B cell (primary cell): Measurements from ENCODE around the gene CLEC6A. TPM values are rescaled to one million over a fixed set of nuclear protein-coding genes. Genes with fewer than 3 reads are reported as not detected.
"Not testable (repeated sequence)": the region's sequence is repeated elsewhere in the genome, so short reads cannot be mapped to it uniquely, and the experiment has no call there.

ENCODE experiments used
- ATAC-seq: fragments of 200-7000 bp; cut with Tn5 transposase; one replicate; pipeline ENCODE4 v1.10.0; 2021; ENCODE audit warnings: low read depth, mild to moderate bottlenecking, moderate number of reproducible peaks, moderate library complexity
- CTCF ChIA-PET: fragments of 350-600 bp; sonication (Branson Sonifier 250); formaldehyde crosslinking; loops from one replicate; lab custom pipeline; 2021; ENCODE audit warnings: antibody characterized with exemption, inconsistent platforms; lab: Charles Lee
- POLR2A ChIA-PET: fragments of 350-600 bp; sonication (Branson Sonifier 250); formaldehyde crosslinking; loops from one replicate; lab custom pipeline; 2021; ENCODE audit warnings: antibody characterized with exemption; lab: Charles Lee
- DNase-seq: peaks from one replicate; pipeline ENCODE4 v3.0.0; 2013
- H2AFZ ChIP-seq: 2 replicates; pipeline ENCODE4 v1.6.1; 2012; ENCODE audit warnings: mild to moderate bottlenecking, low read depth, low read length; ENCODE audit not compliant: insufficient read depth, poor library complexity, severe bottlenecking
- H3K27ac ChIP-seq, 2 donors: 1 replicate in 1 of 2; 2 replicates in 1 of 2; pipeline ENCODE4 v1.5.1; 2012 to 2013; ENCODE audit warnings: low read length in 2 of 2, mild to moderate bottlenecking in 2 of 2, moderate library complexity in 1 of 2
- H3K27me3 ChIP-seq, 4 experiments: fragments of 200-600 bp in 1 of 4; sonication (generic) in 1 of 4; replicated peaks in 1 of 4; 1 replicate in 2 of 4; 2 replicates in 2 of 4; pipeline versions ENCODE4 v1.6.1 to v1.7.0; 2013 to 2016; ENCODE audit warnings: low read length in 3 of 4, mild to moderate bottlenecking in 2 of 4, mixed read lengths in 1 of 4, moderate library complexity in 1 of 4; ENCODE audit not compliant: insufficient read depth in 4 of 4, control insufficient read depth in 3 of 4; ENCODE audit errors: control extremely low read depth in 1 of 4
- H3K36me3 ChIP-seq, 2 experiments: replicated peaks in 1 of 2; 1 replicate in 1 of 2; 2 replicates in 1 of 2; pipeline versions ENCODE4 v1.6.1 to v1.7.1; 2013; ENCODE audit warnings: low read length in 1 of 2; ENCODE audit not compliant: insufficient read depth in 2 of 2, control insufficient read depth in 1 of 2; ENCODE audit errors: control extremely low read depth in 1 of 2, extremely low read depth in 1 of 2
- H3K4me1 ChIP-seq, 2 donors: fragments of 200-600 bp in 1 of 2; sonication (generic) in 1 of 2; 1 replicate in 1 of 2; 2 replicates in 1 of 2; pipeline versions ENCODE4 v1.5.1 to v1.6.1; 2013 to 2017; ENCODE audit warnings: low read length in 2 of 2; ENCODE audit not compliant: control insufficient read depth in 2 of 2, insufficient read depth in 2 of 2
- H3K4me2 ChIP-seq: replicated peaks from 2 replicates; pipeline ENCODE3; 2012; ENCODE audit warnings: mild to moderate bottlenecking, low read depth, low read length; ENCODE audit not compliant: poor library complexity, severe bottlenecking
- H3K4me3 ChIP-seq, 5 experiments: fragments of 200-600 bp in 1 of 5; sonication (generic) in 1 of 5; 1 replicate in 3 of 5; 2 replicates in 2 of 5; pipeline versions ENCODE4 v1.5.1 to v1.7.0; 2011 to 2016; ENCODE audit warnings: low read length in 4 of 5, mild to moderate bottlenecking in 4 of 5, low read depth in 2 of 5, control low read depth in 1 of 5, moderate library complexity in 1 of 5; ENCODE audit not compliant: insufficient read depth in 1 of 5; ENCODE audit errors: control extremely low read depth in 1 of 5, extremely low read depth in 1 of 5
- H3K79me2 ChIP-seq: fragments of 200-600 bp; sonication (generic); one replicate; pipeline ENCODE4 v1.6.0; 2016; ENCODE audit warnings: low read length; ENCODE audit not compliant: control insufficient read depth, insufficient read depth
- H3K9ac ChIP-seq: fragments of 200-600 bp; sonication (generic); 2 replicates; pipeline ENCODE4 v1.6.1; 2017; ENCODE audit warnings: mild to moderate bottlenecking, low read length, moderate library complexity
- H3K9me3 ChIP-seq, 3 donors: one replicate each; pipeline versions ENCODE4 v1.6.1 to v1.7.1; 2013; ENCODE audit warnings: low read length in 2 of 3; ENCODE audit not compliant: control insufficient read depth in 2 of 3, insufficient read depth in 1 of 3; ENCODE audit errors: control extremely low read depth in 1 of 3
- H4K20me1 ChIP-seq: 2 replicates; pipeline ENCODE4 v1.6.0; 2012; ENCODE audit warnings: mild to moderate bottlenecking, low read length; ENCODE audit not compliant: insufficient read depth, control insufficient read depth, poor library complexity, severe bottlenecking
- H3K27ac Mint-ChIP-seq: one replicate; pipeline ENCODE4 v1.8.0; 2021; ENCODE audit warnings: mixed read lengths
- H3K27me3 Mint-ChIP-seq: one replicate; pipeline ENCODE4 v1.8.0; 2021; ENCODE audit warnings: mixed read lengths
- H3K4me1 Mint-ChIP-seq: one replicate; pipeline ENCODE4 v1.8.0; 2021; ENCODE audit warnings: mixed read lengths
- H3K4me3 Mint-ChIP-seq: one replicate; pipeline ENCODE4 v1.8.0; 2021; ENCODE audit warnings: mixed read lengths
- H3K9me3 Mint-ChIP-seq: one replicate; pipeline ENCODE4 v1.8.0; 2022; ENCODE audit warnings: mixed read lengths; ENCODE audit not compliant: insufficient read depth
- CTCF ChIP-seq: fragments of 200-600 bp; IDR thresholded peaks from one replicate; pipeline ENCODE4 v1.8.0; 2022; ENCODE audit warnings: antibody characterized with exemption, mild to moderate bottlenecking
- EZH2 ChIP-seq: IDR thresholded peaks from 2 replicates; pipeline ENCODE4 v1.6.1; 2012; ENCODE audit warnings: borderline replicate concordance, low read depth, mild to moderate bottlenecking, moderate library complexity, low read length; ENCODE audit not compliant: insufficient read depth, poor library complexity, severe bottlenecking
- WGBS: methylation state at CpG from one replicate; pipeline ENCODE4 v1.1.5; 2013; ENCODE audit warnings: missing lambda C conversion rate; ENCODE audit not compliant: insufficient coverage; 5-methylcytosine and 5-hydroxymethylcytosine counted together
- intact Hi-C: fragments of 100-400 bp; cut with micrococcal nuclease; formaldehyde crosslinking; loops from one replicate; pipeline ENCODE4 v1.10.0; 2022
- polyA plus RNA-seq: library from polyadenylated mRNA; depleted of rRNA; stranded (reverse); fragments of >200 nt; gene quantifications from 2 replicates; pipeline ENCODE4 v1.2.3, GENCODE V29; 2012
- total RNA-seq, 2 donors: library from RNA; stranded (reverse); fragments of 120-200 nt in 1 of 2; gene quantifications; 1 replicate in 1 of 2; 2 replicates in 1 of 2; pipeline versions ENCODE4 v1.2.3 to v1.2.4, GENCODE V29; 2013 to 2022

The CLEC6A gene
- total and polyA plus RNA-seq, 2 donors (not counting 1 experiment from before 2014, with no cell fraction given), result 0.07 TPM; not detected in 1

DNA sequence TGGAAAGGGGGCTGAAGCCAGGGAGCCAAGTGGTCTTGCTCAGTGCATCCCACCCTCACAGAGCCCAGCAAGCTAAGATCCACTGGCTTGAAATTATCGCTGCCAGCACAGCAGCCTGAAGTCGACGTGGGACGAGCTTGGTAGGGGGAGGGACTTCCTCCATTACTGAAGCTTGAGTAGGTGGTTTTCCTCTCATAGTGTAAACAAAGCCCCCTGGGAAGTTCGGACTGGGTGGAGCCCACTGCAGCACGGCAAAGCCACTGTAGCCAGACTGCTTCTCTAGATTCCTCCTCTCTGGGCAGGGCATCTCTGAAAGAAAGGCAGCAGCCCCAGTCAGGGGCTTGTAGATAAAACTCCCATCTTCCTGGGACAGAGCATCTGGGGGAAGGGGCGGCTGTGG, 40.3 kb downstream of the CLEC6A start:
- H3K27ac ChIP-seq, POLR2A ChIA-PET, H3K9me3 Mint-ChIP-seq, H3K9me3 ChIP-seq, H3K9ac ChIP-seq, H3K4me2 ChIP-seq, H3K36me3 ChIP-seq, ATAC-seq, H3K4me1 ChIP-seq, H4K20me1 ChIP-seq, H2AFZ ChIP-seq, H3K4me3 Mint-ChIP-seq, H3K4me3 ChIP-seq, CTCF ChIA-PET, intact Hi-C loops, H3K27ac Mint-ChIP-seq, H3K79me2 ChIP-seq, DNase-seq, H3K4me1 Mint-ChIP-seq: not testable (repeated sequence)
- peaks cover 0 to 13% (median 11%) of the 10 kb centered on the region in 4 experiments for H3K27me3 ChIP-seq
- H3K27me3 Mint-ChIP-seq, result peaks cover 40% of the 10 kb centered on the region
- WGBS, result 60% methylated on average over 2 of the region's 7 CpGs

GRCh38 chr12:8499616-8500015, 43.9 kb downstream of the CLEC6A start:
- Mint-ChIP-seq H3K27ac (no peak overlapping the region), H3K27me3 (peaks cover 40% of the 10 kb centered on the region), H3K4me3 (no peak overlapping the region), H3K4me1 (peaks cover 4% of the 10 kb centered on the region), H3K9me3 (no peaks in the 10 kb centered on the region)
- peaks cover 0 to 13% (median 9%) of the 10 kb centered on the region in 4 experiments for H3K27me3 ChIP-seq
- no peaks in the 10 kb centered on the region for H3K9me3 ChIP-seq
- H3K79me2 ChIP-seq, result no peaks in the 10 kb centered on the region
- H2AFZ ChIP-seq, result no peak overlapping the region
- WGBS, result 86% methylated on average over 1 of the region's 4 CpGs
- H3K9ac ChIP-seq, result no peak overlapping the region
- ChIA-PET CTCF (no interaction called here), POLR2A (no interaction called here)
- no peak overlapping the region for H3K27ac ChIP-seq
- H3K4me1 ChIP-seq, result peaks cover 0 to 3% of the 10 kb centered on the region in 2 donors
- no peaks in the 10 kb centered on the region for H3K36me3 ChIP-seq
- DNase-seq (no peak), ATAC-seq (no peak)
- intact Hi-C loops, result no loop called here
- no peaks in the 10 kb centered on the region for H4K20me1 ChIP-seq
- no peak overlapping the region for H3K4me3 ChIP-seq
- no peak for TF ChIP-seq EZH2
- TF ChIP-seq CTCF, result no peak
- no peak overlapping the region for H3K4me2 ChIP-seq
